KOPT-K1 (cell line): ENCODE measurements around the gene TEX14.

Source experiments
- H3K27ac ChIP-seq: fragments of 200-600 bp; sonication (generic); 2 replicates; pipeline ENCODE4 v1.5.1; 2016; ENCODE audit warnings: antibody characterized with exemption, mild to moderate bottlenecking, low read depth, low read length; ENCODE audit not compliant: poor library complexity, severe bottlenecking
- H3K36me3 ChIP-seq: fragments of 200-600 bp; sonication (generic); 2 replicates; pipeline ENCODE4 v1.5.1; 2017; ENCODE audit warnings: antibody characterized with exemption, mild to moderate bottlenecking, low read length, moderate library complexity; ENCODE audit not compliant: insufficient read depth
- H3K9me3 ChIP-seq: fragments of 200-600 bp; sonication (generic); 2 replicates; pipeline ENCODE4 v1.5.1; 2017; ENCODE audit warnings: antibody characterized with exemption, low read length, mild to moderate bottlenecking; ENCODE audit not compliant: insufficient read depth, poor library complexity, severe bottlenecking

The TEX14 gene

DNA sequence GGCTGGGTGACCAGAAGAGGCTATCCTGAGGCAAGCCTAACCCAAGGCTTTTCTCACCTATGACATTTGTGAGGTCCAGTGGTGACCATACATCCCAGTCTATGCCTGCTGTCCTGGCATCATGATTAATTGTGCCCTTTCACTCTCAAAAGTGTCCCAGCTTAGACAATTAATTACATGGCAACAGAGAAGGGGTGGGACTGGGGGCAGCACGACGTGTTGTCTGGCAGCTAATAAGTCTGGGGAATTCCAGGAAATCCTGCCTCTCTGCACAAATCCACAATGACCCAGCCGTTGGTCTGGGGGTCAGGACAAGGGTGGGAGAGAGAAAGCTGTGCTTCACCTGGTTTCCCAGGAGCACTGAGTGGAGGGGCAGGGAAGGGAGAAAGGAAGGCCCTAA, 163.4 kb downstream of the TEX14 start:
- Histone ChIP-seq H3K27ac (no peak overlapping the region), H3K36me3 (no peaks in the 10 kb centered on the region), H3K9me3 (no peaks in the 10 kb centered on the region)

DNA sequence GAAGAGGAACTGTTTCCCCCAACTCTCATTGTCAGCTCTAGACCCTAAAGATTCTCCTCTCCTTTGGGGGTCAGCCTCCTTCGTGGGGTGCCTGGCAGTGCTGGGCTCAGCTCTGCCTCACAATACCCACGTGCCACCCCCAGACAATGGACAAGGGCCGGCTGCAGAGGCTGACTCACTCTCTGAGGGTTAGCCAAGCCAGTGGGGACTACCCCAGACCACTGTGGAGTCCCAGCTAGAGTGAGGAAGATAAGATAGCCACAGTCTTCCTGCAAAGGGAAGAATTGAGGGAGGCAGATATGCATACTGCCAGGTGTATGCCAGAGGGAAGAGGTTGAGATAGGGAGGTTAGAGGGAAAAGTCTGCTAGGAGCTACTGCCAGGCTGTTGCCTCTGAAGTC, 163.9 kb downstream of the TEX14 start:
- Histone ChIP-seq H3K27ac (no peak overlapping the region), H3K9me3 (no peaks in the 10 kb centered on the region), H3K36me3 (no peaks in the 10 kb centered on the region)

DNA sequence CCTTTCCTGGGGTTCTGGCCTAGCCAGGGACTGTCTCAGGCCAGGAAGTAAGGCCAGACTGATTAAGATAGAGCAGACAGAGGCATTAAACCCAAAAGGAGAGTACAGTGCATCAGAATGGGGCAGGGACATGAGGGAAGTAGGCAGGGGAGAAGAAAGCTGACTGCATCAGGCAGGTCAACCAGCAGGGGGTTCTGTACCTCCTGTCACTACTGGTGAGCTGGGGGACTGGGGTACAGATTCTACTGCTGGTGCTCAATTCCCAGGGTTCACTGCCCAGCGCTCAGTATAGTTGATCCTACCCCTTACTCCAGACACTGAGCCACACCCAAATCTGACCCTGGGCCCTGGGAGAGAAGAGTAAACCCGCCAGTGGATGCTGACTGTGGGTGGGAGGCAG, 164.5 kb downstream of the TEX14 start:
- Histone ChIP-seq H3K9me3 (no peaks in the 10 kb centered on the region), H3K27ac (no peak overlapping the region), H3K36me3 (no peaks in the 10 kb centered on the region)

DNA sequence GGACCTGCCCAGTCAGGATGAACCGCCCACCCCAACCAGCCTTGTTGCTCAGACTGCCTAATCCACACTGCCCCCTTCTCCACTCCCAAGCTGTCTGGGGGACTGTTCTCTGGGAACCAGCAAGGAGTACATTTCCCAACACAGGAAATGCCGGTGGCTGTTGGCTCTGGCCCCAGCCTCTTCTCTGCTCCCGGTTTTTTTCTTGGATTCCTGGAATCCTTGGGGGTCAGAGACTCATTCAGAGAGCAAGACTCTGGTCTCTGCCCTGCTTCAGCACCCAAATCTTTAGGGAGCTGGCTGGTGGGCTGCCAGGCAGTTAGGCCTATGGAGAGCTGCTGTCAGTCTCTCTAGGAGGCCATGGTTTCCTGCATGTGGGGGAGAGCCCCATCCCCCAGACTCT, 166.6 kb downstream of the TEX14 start:
- H3K27ac ChIP-seq, result no peak overlapping the region
- no peaks in the 10 kb centered on the region for H3K36me3 ChIP-seq
- H3K9me3 ChIP-seq, result no peaks in the 10 kb centered on the region

DNA sequence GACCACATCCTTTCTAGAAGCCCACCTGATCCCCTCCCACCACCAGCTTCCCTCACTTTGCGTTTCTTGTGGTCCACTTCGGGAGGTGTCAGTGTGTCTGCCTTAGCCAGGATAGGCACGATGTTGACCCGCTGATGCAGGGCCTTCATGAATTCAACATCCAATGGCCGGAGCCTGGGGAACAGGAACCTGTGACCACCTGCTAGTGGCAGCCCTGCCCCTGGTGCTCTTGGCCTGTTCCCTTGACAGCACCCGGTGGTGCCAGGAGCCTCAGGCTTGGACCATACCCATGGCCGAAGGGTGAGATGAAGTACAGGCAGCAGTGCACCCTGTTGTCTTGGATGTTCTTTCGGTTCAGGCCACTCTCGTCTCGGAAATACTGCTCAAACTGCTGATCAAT, 170.2 kb downstream of the TEX14 start:
- Histone ChIP-seq H3K36me3 (no peaks in the 10 kb centered on the region), H3K27ac (no peak overlapping the region), H3K9me3 (no peaks in the 10 kb centered on the region)

DNA sequence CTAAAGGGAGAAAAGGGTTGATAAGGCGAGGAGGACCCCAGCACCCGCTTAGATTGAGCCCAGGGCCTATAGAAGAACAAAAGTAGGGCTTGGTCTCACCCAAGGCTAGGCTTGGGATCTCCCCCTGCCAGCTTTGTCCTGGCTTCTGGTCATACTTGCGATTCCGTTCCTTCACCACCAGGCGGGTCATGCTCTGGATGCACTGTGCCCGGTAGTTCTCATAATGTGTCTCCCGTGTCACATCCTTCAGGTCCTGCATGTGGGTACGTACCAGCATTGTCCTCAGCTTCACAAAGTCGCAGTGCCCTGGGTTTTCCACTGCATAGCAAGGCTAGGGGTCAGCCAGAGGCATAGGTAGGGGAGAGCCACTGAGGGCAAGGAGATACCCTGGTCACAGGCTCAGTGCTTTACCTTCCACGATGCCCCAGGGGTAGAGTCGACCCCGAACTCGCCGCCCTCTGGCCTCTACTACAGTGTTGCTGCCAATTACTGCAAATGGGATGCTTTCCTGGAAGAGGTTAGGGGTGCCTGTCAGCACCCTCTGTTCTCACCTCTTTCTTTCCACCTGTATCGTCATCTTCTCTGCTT, 170.9 kb downstream of the TEX14 start:
- Histone ChIP-seq H3K9me3 (no peaks in the 10 kb centered on the region), H3K36me3 (no peaks in the 10 kb centered on the region), H3K27ac (no peak overlapping the region)

DNA sequence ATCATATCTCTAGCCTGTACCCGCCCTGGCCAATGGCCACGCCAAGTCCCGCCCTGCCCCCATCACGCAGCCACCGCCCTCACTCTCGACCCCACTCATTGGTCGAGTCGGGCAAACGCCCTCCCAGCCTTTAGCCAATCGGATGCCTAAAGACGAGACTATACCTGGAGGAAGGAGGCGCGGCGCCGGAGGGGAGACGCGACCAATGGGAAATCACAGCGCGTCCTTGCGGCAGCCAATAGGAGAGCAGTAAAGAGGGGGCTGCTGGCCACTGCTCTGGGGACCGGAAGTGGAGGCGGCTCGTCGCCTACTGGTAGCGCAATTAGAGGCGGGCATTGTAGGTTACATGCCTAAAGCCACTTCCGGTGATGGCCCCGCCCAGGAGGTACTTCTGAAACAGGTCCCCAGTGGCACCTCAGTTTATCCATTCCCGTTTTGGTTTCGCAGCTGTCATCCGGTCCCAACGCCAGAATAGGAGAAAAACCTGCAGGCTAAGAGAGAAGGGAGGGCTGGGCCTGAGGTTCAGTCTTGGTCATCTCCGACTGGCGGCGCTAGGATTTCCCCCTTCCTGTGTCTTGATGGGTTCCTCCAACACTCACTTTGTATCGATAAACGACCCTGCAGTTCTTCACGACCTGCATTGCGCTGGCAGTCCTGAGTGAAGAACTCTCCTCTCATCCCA, 173.8 kb downstream of the TEX14 start:
- H3K9me3 ChIP-seq, result no peaks in the 10 kb centered on the region
- 0 out of 2 replicates have a peak, but pooled peaks cover 2% of the 10 kb centered on the region for H3K36me3 ChIP-seq
- H3K27ac ChIP-seq, result peak overlapping the region; percentile 85

DNA sequence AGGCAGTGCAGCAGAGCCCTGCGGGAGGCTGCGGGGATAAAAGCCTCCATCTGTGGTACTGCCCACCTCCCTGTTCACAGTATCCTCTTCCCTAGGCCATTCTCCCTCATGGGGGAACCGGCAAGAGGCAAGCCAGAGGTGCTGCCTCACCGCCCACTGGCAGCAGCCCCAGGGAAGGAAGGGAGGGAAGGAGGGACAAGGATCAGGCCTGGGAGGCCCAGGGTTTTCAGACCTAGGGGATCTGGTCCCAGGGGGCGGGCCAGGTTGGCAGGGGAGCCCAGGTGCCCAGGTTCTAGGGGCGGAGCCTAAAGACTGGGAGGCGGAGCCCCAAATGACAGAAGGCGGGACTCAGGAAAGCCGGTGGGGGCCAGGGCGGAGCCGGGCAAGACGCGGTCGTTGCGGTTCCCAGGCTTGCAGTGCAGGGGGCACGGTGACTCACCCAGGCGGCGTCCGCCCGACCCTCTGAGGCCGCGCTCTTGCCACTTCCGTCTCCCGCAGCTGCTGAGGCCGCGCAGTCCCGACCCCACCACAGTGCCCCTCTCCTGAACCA, 174.4 kb downstream of the TEX14 start:
- peaks cover 8% of the 10 kb centered on the region; the same call in 1 of the 2 replicates for H3K36me3 ChIP-seq
- H3K27ac ChIP-seq, result peak overlapping the region; percentile 85
- H3K9me3 ChIP-seq, result no peaks in the 10 kb centered on the region

DNA sequence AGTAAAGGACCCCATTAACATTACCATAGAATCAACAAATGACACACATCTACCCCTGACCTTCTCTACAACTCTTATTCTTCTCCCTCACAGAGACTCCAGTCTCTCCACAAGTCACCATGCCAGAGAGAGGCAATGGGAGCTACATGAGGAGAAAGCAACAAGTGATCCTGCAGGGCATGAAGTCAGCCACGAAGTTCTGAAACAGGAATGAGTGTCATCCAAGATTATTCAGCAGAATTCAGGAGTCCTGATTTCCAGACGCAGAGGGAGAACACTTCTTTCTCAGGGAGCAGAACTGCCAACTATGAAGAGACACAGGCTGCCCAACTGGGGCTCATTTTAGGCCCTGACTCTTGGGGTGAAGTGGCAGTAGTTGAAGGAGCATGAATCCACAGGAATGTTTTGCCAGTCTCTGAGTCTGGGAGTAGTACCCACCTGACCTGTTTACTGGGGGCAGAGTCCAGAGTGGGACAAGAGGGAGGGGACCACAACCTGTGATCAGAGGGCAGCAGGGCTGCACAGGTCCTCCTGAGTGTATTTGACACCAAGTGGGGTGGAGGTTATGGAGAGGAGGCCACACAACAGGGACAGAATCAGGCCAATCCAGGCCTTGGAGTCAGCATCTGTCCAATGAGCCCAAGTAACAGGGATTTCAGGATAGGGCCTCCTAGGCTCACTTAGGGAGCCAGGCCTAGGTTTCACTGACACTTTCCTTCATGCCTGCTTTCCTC, 175.0 kb downstream of the TEX14 start:
- H3K36me3 ChIP-seq, result peaks cover 14% of the 10 kb centered on the region
- H3K9me3 ChIP-seq, result no peaks in the 10 kb centered on the region
- H3K27ac ChIP-seq, result peak overlapping the region; percentile 85

DNA sequence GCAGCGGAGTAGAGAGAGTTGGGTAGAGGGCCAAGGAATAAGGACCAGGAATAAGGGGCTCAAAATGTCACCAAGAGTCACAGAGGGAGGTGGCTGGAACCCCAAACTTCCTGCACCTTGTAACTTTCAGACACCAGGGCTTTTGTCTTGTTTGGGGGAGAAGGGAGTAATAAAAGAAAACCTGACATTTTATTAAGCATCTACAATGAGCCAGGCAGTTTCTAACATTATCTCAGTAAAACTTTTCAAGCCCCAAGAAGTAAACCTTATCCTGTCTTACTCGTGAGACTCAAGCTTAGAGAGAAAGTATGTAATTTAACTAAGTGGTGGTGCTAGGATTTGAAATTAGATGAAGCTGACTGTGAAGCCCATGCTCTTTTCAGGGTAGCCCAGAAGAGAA, 176.6 kb downstream of the TEX14 start:
- peaks cover 30% of the 10 kb centered on the region for H3K36me3 ChIP-seq
- no peaks in the 10 kb centered on the region for H3K9me3 ChIP-seq
- no peak overlapping the region for H3K27ac ChIP-seq

DNA sequence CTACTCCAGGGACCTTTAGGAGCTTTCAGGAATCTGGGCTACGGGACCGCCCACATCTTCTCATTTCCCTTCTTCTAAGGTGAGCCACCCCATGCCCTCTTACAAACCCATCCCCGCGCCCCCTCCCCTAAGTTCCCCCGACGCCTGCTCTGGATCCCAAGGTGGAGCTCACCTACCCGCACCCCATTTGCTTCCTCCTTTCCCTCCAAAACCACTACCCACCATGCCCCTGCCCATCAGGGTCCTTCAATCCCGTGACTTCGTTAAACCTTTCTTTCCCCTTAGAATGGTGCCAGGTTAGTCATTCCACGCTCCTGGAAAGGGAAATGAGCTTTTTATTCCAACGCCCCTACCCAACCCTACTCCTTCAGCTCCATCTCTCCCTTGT, 177.1 kb downstream of the TEX14 start:
- peak overlapping the region; percentile 70 for H3K27ac ChIP-seq
- peaks cover 35% of the 10 kb centered on the region for H3K36me3 ChIP-seq
- no peaks in the 10 kb centered on the region for H3K9me3 ChIP-seq

DNA sequence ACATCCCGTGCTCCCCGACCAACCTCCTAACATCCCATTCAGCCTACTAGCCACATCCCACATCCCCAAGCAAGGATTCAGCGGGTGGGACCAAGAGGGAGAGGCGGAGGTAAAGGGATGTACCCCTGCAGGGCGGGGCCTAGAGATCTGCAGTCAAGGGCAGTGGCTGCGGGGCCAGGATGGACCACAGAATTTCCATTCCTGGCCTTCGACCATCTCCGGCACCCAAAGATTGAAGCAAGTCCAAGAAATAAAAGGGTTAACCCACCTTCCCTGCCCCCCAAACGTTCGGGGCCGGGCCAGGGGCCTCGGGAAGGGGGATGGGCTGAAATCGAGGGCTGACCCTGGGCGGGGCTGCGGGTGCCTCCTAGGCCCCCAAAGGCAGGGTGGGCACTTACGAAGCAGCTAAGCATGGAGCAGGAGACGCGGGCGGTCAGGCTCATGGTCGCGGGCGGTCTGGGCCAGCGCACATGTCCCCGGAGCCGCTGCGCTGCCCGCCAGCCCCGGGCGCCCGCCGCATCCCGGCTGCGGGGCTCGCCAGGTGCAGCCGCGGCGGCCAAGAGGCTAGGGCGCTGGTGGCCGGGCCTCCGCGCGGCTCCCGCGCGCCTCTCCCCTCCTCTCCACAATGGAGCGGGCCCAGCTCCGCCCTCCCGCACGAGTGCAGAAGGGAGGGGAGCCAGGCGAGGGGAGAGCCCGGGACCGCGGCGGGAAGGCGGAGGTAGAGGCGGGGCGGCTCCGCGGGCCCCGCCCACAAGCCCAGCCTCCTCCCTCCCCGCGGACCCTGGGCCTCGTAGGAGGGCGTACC, 177.7 kb downstream of the TEX14 start, which contains the start of gene MTMR4:
TSS of gene MTMR4 (minus strand) at position 674 of the 805 bp plus-strand sequence. CDS start at position 443, 231 bp downstream.
- Histone ChIP-seq H3K9me3 (no peaks in the 10 kb centered on the region), H3K36me3 (peaks cover 41% of the 10 kb centered on the region), H3K27ac (peak within 1 kb of the TSS; percentile 70)

DNA sequence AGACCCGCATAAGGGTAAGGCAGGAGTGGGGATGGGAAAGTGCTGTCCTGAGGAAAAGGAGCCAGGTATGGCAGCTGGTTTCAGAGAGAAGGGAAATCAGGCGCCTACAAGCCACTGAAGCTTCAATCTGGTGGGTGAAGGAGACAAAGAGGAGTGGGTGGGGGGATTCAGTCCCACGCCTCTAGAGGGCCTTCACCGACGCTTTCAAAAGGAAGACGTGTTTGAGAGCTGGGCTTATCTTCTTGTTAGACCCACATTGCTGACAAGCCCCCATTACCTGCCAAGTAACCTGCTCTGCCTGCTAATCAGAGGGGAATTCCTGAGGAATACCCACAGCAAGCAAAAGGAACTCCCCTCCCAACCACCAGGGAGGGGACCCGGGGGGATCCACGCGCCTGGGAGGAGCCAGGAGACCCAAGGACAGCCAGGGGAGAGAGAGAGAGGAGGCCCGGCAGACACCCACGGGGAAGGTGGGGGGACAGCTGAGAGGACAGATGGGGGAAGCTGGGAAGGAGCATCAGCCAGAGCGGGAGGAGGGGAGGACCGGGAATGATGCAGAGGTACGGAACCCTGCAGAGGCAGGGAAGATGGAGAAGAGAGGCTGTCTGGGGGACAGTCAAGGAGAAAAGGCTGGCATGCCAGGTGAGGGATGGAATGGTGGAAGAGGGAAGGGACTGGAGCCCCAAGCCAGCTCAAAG, 178.4 kb downstream of the TEX14 start:
- H3K36me3 ChIP-seq, result peaks cover 48% of the 10 kb centered on the region
- H3K9me3 ChIP-seq, result no peaks in the 10 kb centered on the region
- peak overlapping the region; percentile 70 for H3K27ac ChIP-seq

DNA sequence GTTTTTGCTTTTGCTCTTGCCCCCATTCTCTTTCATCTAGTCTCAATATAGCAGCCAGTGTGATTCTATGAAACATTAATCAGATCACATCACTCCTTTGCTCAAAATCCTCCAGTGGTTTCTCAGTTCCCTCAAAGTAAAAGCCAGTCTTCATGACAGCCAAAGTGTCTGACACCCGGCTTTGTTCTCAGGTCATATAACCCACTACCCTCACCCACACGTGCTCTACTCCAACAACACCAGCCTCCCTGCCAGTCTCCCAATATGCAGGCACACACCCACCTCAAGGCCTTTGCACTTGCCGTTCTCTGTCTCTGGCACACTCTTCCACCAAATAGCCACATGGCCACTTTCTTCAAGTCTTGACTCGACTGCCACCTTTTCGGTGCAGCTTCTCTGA, 181.8 kb downstream of the TEX14 start:
- Histone ChIP-seq H3K27ac (no peak overlapping the region), H3K9me3 (no peaks in the 10 kb centered on the region), H3K36me3 (peaks cover 82% of the 10 kb centered on the region)
